BLaER1 (cell line): Measurements from ENCODE around the gene RNF208.

Experiments used
- H3K27ac ChIP-seq: shearing (Covaris generic); formaldehyde crosslinking; 2 replicates; pipeline ENCODE4 v1.8.1; 2022
- H3K27me3 ChIP-seq: shearing (Covaris generic); formaldehyde crosslinking; 2 replicates; pipeline ENCODE4 v1.8.1; 2022
- H3K36me3 ChIP-seq: shearing (Covaris generic); formaldehyde crosslinking; 2 replicates; pipeline ENCODE4 v1.8.1; 2022
- H3K4me1 ChIP-seq: shearing (Covaris generic); formaldehyde crosslinking; 2 replicates; pipeline ENCODE4 v1.8.1; 2022
- H3K4me2 ChIP-seq: shearing (Covaris generic); formaldehyde crosslinking; 2 replicates; pipeline ENCODE4 v1.8.1; 2022
- H3K4me3 ChIP-seq: shearing (Covaris generic); formaldehyde crosslinking; 2 replicates; pipeline ENCODE4 v1.8.1; 2022
- H3K9ac ChIP-seq: shearing (Covaris generic); formaldehyde crosslinking; 2 replicates; pipeline ENCODE4 v1.8.1; 2022
- H3K9me3 ChIP-seq: shearing (Covaris generic); formaldehyde crosslinking; 2 replicates; pipeline ENCODE4 v1.8.1; 2022
- H4K20me1 ChIP-seq: shearing (Covaris generic); formaldehyde crosslinking; 2 replicates; pipeline ENCODE4 v1.8.1; 2022
- Cebpa-rat ChIP-seq: shearing (Covaris generic); IDR thresholded peaks from 2 replicates; pipeline ENCODE4 v1.8.1; 2022

RNF208 gene

DNA sequence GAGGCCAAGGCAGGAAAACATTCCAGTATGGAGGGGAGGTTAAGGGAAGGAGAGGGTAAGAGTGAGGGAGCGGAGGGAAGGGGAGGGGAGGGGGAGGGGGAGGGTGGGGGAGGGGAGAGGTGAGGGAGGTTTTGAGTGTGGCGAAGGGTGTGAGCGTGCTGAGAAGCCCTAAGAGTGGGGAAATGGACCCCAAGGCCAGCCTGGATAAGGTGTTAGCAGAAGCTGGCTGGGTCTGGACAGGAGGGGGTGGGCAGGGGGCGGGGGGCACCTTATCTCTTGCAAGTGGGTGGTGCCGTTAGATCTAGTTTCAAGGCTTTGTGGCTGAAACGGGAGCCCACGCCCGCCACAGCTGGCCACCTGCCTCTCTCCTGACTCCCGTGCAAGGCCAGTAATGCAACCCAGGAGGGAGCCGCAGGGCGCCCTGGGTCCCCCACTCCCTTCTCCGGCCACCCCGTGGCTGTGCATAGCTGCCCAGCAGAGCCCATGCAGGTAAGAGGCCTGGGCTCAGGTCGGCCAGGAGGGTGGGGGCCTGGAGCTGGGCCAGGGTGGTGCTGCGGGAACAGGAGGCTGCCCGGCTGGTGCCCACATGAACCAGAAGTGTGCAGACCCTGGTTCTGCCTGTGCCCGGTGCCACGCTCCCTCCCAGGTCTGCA is 5.9 kb upstream of the RNF208 start:
- H3K27me3 ChIP-seq = no peaks in the 10 kb centered on the region
- no peaks in the 10 kb centered on the region for H4K20me1 ChIP-seq
- TF ChIP-seq Cebpa-rat = no peak
- H3K4me2 ChIP-seq = peak overlapping the region; percentile 83
- no peak overlapping the region for H3K27ac ChIP-seq
- H3K4me3 ChIP-seq = no peak overlapping the region
- no peaks in the 10 kb centered on the region for H3K9me3 ChIP-seq
- H3K9ac ChIP-seq = no peak overlapping the region
- peaks cover 76% of the 10 kb centered on the region for H3K4me1 ChIP-seq
- H3K36me3 ChIP-seq = no peaks in the 10 kb centered on the region

DNA sequence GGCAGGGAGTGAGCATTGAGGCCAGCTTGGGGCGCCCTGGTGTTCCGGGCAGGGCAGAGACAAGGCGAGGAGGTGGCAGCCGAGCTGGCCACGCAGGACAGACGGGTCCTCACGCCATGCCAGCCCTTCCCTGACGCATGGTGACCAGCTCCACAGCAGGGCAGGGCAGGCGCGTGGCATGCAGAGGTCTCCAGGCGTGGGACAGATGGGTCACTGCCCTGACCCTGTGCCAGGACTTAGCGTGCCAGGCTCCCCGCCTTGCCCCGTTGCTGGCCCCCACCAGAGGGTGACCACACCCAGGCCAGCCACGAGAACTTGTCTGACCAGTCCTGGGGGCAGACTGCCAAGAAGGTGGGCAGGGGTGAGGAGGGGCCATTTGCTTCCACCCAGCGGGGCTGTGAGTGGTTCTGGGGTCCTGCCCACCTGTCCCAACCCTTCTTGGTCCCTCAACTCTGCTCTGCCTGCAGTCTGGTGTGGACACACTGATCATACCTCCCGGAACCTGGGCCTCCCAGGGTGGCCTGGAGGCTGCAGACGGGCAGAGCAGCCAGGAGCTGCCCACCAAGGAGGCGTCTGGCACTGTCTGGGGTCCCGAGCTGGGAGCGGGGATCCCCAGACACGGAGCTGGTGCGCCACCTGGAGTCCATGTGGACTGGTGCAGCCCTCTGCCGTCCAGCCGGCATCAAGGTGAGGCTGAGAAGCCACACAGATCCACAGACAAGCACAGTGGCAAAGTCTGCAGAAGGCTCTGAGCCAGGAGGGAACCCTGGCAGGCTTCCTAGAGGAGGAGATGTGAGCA is 5.2 kb upstream of the RNF208 start, which contains the start of gene RNF224:
Gene RNF224, plus strand, starts transcription at position 449 of the 799 bp plus-strand sequence. CDS start 834 bp downstream, outside the sequence.
- no peak within 1 kb of the TSS for H3K4me3 ChIP-seq
- peak within 1 kb of the TSS; percentile 83 for H3K4me2 ChIP-seq
- H3K9ac ChIP-seq = no peak within 1 kb of the TSS
- peaks cover 78% of the 10 kb centered on the region for H3K4me1 ChIP-seq
- no peak for TF ChIP-seq Cebpa-rat
- H3K36me3 ChIP-seq = no peaks in the 10 kb centered on the region
- H3K27ac ChIP-seq = 0 out of 2 replicates have a peak within 1 kb of the TSS, but pooled peaks have one; percentile 26
- no peaks in the 10 kb centered on the region for H3K9me3 ChIP-seq
- H4K20me1 ChIP-seq = no peaks in the 10 kb centered on the region
- H3K27me3 ChIP-seq = no peaks in the 10 kb centered on the region

DNA sequence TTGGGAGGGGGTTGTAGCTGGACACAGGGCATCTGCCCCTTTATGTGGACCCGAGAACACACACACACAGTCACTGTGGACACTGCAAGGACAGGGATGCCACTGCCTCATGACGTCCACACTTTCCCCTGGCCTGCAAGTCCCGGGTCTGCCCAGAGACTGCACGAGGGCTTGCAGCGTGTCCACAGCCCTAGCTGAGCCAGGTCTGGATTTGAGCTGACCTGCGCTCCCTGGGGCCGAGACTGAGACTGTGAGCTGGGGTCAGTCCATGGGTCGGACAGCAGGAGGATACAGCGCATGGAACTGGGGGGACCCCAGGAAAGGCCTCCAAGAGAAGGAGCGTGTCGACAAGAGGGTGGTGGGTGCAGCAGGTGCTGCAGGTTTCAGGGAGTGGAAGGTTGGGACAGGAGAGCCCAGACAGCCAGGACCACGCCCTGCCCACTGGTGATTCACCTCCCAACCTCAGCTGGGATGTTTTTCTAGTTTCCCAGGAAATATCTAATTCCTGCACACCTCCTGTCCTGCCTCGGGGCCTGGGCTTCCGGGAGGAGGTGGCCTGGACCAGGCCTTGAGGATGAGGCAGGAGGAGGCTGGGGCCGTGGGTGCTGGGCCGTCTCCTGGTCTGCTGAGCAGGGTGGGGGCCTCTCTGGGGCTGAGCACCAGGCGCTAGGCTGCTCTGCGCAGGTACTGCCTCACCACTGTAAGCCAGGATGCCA is 4.5 kb upstream of the RNF208 start:
- Histone ChIP-seq H3K9ac (no peak overlapping the region), H4K20me1 (no peaks in the 10 kb centered on the region), H3K4me1 (peaks cover 71% of the 10 kb centered on the region), H3K4me3 (no peak overlapping the region), H3K9me3 (no peaks in the 10 kb centered on the region), H3K27me3 (no peaks in the 10 kb centered on the region), H3K27ac (no peak overlapping the region), H3K4me2 (no peak overlapping the region), H3K36me3 (no peaks in the 10 kb centered on the region)
- no peak for TF ChIP-seq Cebpa-rat

GRCh38 chr9:137225699-137226331 is 3.8 kb upstream of the RNF208 start:
- Histone ChIP-seq H3K9ac (no peak overlapping the region), H3K27ac (peak overlapping the region; percentile 13; the same call in 1 of the 2 replicates), H3K36me3 (no peaks in the 10 kb centered on the region), H4K20me1 (no peaks in the 10 kb centered on the region), H3K4me1 (peaks cover 66% of the 10 kb centered on the region), H3K27me3 (no peaks in the 10 kb centered on the region), H3K4me2 (peak overlapping the region; percentile 98), H3K9me3 (no peaks in the 10 kb centered on the region), H3K4me3 (no peak overlapping the region)
- no peak for TF ChIP-seq Cebpa-rat

GRCh38 chr9:137224830-137225694 is 3.0 kb upstream of the RNF208 start, which contains the start of gene CYSRT1:
TSS of gene CYSRT1 (plus strand) at chr9:137225174. CDS start at chr9:137225622, 448 bp downstream.
- Histone ChIP-seq H3K4me3 (peak within 1 kb of the TSS; percentile 84), H3K9ac (peak within 1 kb of the TSS; percentile 94), H3K27ac (peak within 1 kb of the TSS; percentile 91), H4K20me1 (peaks cover 5% of the 10 kb centered on the region; the same call in 1 of the 2 replicates), H3K36me3 (peaks cover 7% of the 10 kb centered on the region), H3K4me1 (peaks cover 59% of the 10 kb centered on the region), H3K27me3 (no peaks in the 10 kb centered on the region), H3K4me2 (peak within 1 kb of the TSS; percentile 98), H3K9me3 (no peaks in the 10 kb centered on the region)
- TF ChIP-seq Cebpa-rat = no peak

DNA sequence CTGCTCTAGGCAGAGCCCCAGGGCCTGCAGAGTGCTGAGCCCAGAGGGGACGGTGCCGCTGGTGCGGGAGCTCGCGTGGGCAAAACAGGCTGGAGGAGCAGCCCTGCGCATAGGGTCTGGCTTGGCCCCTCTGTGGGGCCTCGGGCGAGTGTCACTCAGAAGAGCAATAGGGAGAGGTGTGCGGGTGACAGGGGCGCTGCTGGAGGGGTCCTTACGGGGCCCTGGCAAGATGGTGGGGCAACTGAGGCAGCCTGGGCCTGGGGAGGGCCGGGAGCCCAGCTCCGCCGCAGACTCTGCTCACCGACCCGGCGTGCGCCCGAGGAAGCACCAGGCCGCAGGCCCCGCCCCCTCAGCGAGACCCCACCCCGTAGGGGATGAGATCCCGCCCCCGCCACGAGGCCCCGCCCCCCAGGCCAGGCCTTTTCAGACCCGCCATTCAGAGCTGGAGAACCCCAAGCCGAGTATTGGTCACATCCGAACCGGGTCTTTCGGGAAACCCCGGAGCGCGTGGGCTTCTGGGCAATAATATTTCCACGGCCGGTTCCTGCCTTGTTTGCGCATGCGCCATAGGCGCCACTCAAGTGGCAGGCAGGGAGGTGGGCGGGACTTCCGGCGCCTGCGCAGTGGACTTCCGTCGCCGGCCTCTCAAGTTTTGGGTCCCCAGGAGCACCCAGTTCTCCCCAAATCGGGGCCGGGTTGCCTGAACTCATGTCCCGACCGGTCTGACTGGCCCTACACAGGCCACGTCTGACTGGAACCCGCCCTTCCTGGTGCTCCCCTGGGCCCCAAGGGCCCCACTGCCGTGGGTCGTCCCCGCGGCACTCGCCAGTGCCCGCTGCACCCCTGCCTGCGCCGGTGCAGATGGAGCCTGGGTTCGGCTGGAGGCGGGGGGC is 1.3 kb upstream of the RNF208 start:
- H3K9me3 ChIP-seq = no peaks in the 10 kb centered on the region
- H3K4me3 ChIP-seq = peak overlapping the region; percentile 84
- H3K27me3 ChIP-seq = no peaks in the 10 kb centered on the region
- H3K4me1 ChIP-seq = peaks cover 45% of the 10 kb centered on the region
- no peak for TF ChIP-seq Cebpa-rat
- peaks cover 22% of the 10 kb centered on the region for H3K36me3 ChIP-seq
- peak overlapping the region; percentile 91 for H3K27ac ChIP-seq
- peak overlapping the region; percentile 100 for H3K4me2 ChIP-seq
- H4K20me1 ChIP-seq = peaks cover 8% of the 10 kb centered on the region; the same call in 1 of the 2 replicates
- peak overlapping the region; percentile 94 for H3K9ac ChIP-seq

DNA sequence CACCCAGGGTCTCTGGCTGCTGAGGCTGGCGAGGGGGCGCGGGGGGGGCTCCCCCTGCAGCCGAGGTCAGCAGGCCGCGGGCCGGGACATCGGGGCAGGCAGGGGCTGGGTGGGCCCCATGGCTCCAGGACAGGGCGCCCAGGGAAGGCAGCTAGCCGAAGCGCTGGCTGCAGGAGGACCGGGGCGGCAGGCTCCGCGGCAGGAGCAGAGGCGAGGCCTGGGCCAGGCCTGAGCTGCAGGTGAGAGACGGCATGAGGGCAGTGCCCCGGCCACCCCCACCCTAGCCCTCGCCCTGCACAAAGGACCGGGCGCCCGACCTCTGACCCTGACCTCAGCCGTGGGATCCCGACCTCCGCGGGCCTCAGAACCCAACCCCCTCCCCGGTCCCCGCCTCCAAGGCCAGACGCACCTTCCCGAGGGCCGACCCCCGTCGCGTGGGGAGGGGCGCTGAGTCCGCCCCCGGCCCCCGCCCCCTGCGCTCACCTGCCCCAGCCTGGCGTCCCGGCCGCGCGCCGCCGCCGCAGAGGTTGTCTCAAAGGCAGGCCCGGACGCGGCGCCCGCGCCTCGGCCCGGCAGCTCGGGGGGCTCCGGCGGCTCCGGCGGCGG is 431 bp downstream of the RNF208 start:
- Histone ChIP-seq H3K4me2 (peak overlapping the region; percentile 100), H3K4me3 (peak overlapping the region; percentile 84), H4K20me1 (peaks cover 8% of the 10 kb centered on the region; the same call in 1 of the 2 replicates), H3K9me3 (no peaks in the 10 kb centered on the region), H3K4me1 (peaks cover 51% of the 10 kb centered on the region), H3K9ac (peak overlapping the region; percentile 83), H3K36me3 (peaks cover 30% of the 10 kb centered on the region), H3K27ac (peak overlapping the region; percentile 85), H3K27me3 (no peaks in the 10 kb centered on the region)
- TF ChIP-seq Cebpa-rat = no peak

GRCh38 chr9:137221095-137221505 is 940 bp downstream of the RNF208 start:
- Histone ChIP-seq H3K9ac (no peak overlapping the region), H4K20me1 (peaks cover 8% of the 10 kb centered on the region; the same call in 1 of the 2 replicates), H3K4me2 (peak overlapping the region; percentile 100), H3K27me3 (no peaks in the 10 kb centered on the region), H3K36me3 (peaks cover 35% of the 10 kb centered on the region), H3K27ac (no peak overlapping the region), H3K4me3 (peak overlapping the region; percentile 84), H3K4me1 (peaks cover 56% of the 10 kb centered on the region), H3K9me3 (no peaks in the 10 kb centered on the region)
- no peak for TF ChIP-seq Cebpa-rat
